GM21529 (cell line): ENCODE measurements around the gene SENP3.

Experiments used
- ATAC-seq: cut with Tn5 transposase; IDR thresholded peaks from one replicate; pipeline ENCODE4 v1.9.1; 2021; ENCODE audit not compliant: unreplicated experiment

The SENP3 gene

GRCh38 chr17:7555320-7555948, 6.3 kb upstream of the SENP3 start:
- ATAC-seq, result no peak

GRCh38 chr17:7556627-7557026, 5.1 kb upstream of the SENP3 start:
- ATAC-seq, result no peak

- ATAC-seq, result no peak
Observed at GRCh38 chr17:7557147-7557764, 4.5 kb upstream of the SENP3 start.

- no peak for ATAC-seq
Observed at GRCh38 chr17:7557775-7558543, 3.8 kb upstream of the SENP3 start.

- no peak for ATAC-seq
Observed at GRCh38 chr17:7558544-7559319, 3.0 kb upstream of the SENP3 start, which contains the start of gene TNFSF13. Gene TNFSF13, plus strand, starts transcription at chr17:7558750. Its CDS starts 290 bp downstream, at chr17:7559040.

- ATAC-seq, result no peak
Observed at GRCh38 chr17:7559320-7560171, 2.2 kb upstream of the SENP3 start.

- no peak for ATAC-seq
Observed at GRCh38 chr17:7560172-7561027, 1.3 kb upstream of the SENP3 start.

- ATAC-seq, result peak; percentile 56
Observed at GRCh38 chr17:7561028-7561575, 617 bp upstream of the SENP3 start.

- no peak for ATAC-seq
Observed at GRCh38 chr17:7562208-7562605, 488 bp downstream of the SENP3 start.

- ATAC-seq, result no peak
Observed at GRCh38 chr17:7563115-7563869, 1.6 kb downstream of the SENP3 start.

GRCh38 chr17:7569571-7569970, 7.9 kb downstream of the SENP3 start:
- ATAC-seq, result no peak

- no peak for ATAC-seq
Observed at GRCh38 chr17:7570351-7570750, 8.6 kb downstream of the SENP3 start.

GRCh38 chr17:7572338-7572587, 10.5 kb downstream of the SENP3 start:
- no peak for ATAC-seq

GRCh38 chr17:7572588-7573323, 11.0 kb downstream of the SENP3 start:
- ATAC-seq, result peak; percentile 89

GRCh38 chr17:7573324-7574080, 11.8 kb downstream of the SENP3 start:
- ATAC-seq, result no peak

GRCh38 chr17:7574176-7574953, 12.6 kb downstream of the SENP3 start:
- no peak for ATAC-seq

- ATAC-seq, result no peak
Observed at GRCh38 chr17:7575481-7575883, 13.8 kb downstream of the SENP3 start.
